Uterus (tissue), 2 donors: Measurements from ENCODE around the gene ARHGEF37.

Experiments
- CTCF ChIP-seq, 4 experiments: fragments of 200-600 bp in 2 of 4; fragments of 450-650 bp in 2 of 4; sonication (generic) in 2 of 4; IDR thresholded peaks; one replicate each; pipeline ENCODE4 v1.5.1; 2016 to 2019; ENCODE audit warnings: antibody characterized with exemption in 4 of 4, mild to moderate bottlenecking in 2 of 4, moderate library complexity in 1 of 4
- POLR2A ChIP-seq, 2 donors: fragments of 450-650 bp; IDR thresholded peaks; one replicate each; pipeline ENCODE4 v1.6.1; 2016; ENCODE audit warnings: antibody characterized with exemption in 2 of 2, mild to moderate bottlenecking in 1 of 2, moderate library complexity in 1 of 2

DNA sequence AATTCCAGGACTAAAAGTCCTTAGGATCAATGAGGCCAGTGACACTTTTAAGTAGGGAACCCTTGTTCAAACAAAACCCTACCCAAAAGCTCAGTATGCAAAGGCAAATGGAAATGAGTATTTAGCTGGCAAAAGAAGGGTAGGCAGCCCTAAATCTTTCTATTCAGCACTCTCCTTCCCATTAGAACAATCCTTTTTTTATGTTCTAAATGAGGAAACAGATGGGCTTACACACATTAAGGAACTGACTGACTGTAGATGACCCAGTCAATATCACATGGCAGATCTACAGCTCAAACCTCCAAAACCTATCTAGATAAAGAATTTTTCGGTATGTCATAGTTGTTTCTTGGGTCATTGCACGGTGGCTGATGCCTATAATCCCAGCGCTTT is 37.3 kb upstream of the ARHGEF37 start:
- TF ChIP-seq CTCF (IDR thresholded peaks at IDR 0.05): no peak
- no peak for TF ChIP-seq POLR2A (IDR thresholded peaks at IDR 0.05)
